HepG2 (cell line): Measurements from ENCODE around the gene MCM8. TPM values are rescaled to one million over a fixed set of nuclear protein-coding genes. Genes with fewer than 3 reads are reported as not detected.
A peak's percentile ranks its signal among the peaks of the same experiment; 100 is the strongest.

Experiments
- HOXA3 ChIP-seq: sonication (generic); formaldehyde crosslinking; IDR thresholded peaks from 2 replicates; pipeline ENCODE4 v1.5.0; 2020; ENCODE audit warnings: missing genetic modification reagents
- NCOA5 ChIP-seq: sonication (generic); formaldehyde crosslinking; IDR thresholded peaks from 2 replicates; pipeline ENCODE4 v1.4.0; 2020; ENCODE audit warnings: missing genetic modification reagents
- POLR2G ChIP-seq: fragments of 200-400 bp; formaldehyde crosslinking; IDR thresholded peaks from 2 replicates; pipeline ENCODE4 v1.6.1; 2018; ENCODE audit warnings: mild to moderate bottlenecking, low read depth, low read length, moderate library complexity
- PRPF4 ChIP-seq: fragments of 200-400 bp; formaldehyde crosslinking; IDR thresholded peaks from 2 replicates; pipeline ENCODE4 v1.6.1; 2016; ENCODE audit warnings: low read length, low read depth; ENCODE audit not compliant: poor library complexity, severe bottlenecking
- ZFY ChIP-seq: sonication (generic); formaldehyde crosslinking; IDR thresholded peaks from 2 replicates; pipeline ENCODE4 v1.4.0; 2020; ENCODE audit warnings: missing genetic modification reagents
- polyA plus RNA-seq, 8 experiments: library from polyadenylated mRNA; depleted of rRNA in 3 of 8; stranded (reverse) in 7 of 8; unstranded in 1 of 8; fragments of >200 nt; fragmentation: Illumina TruSeq in 4 of 8; extraction: Trizol in 4 of 8; gene quantifications; 2 replicates each; pipeline versions ENCODE4 v1.2.1 to v1.2.3, GENCODE V29; 2011 to 2016; ENCODE audit warnings: low read depth in 4 of 8, missing spikeins in 1 of 8, mixed read lengths in 1 of 8; ENCODE audit not compliant: insufficient read depth in 1 of 8
- total RNA-seq, 5 experiments: library from RNA; depleted of rRNA; stranded (reverse); fragments of >200 nt; fragmentation: Illumina TruSeq; extraction: Trizol; gene quantifications; 2 replicates each; pipeline ENCODE4 v1.2.3, GENCODE V29; 2016; ENCODE audit warnings: low read depth in 1 of 5
- TF ChIP-seq, protein P1 (sequence below): sonication (generic); formaldehyde crosslinking; IDR thresholded peaks from 2 replicates; pipeline ENCODE4 v1.4.0; 2020; ENCODE audit warnings: mild to moderate bottlenecking, missing genetic modification reagents
- TF ChIP-seq, protein P2 (sequence below): sonication (generic); formaldehyde crosslinking; IDR thresholded peaks from 2 replicates; pipeline ENCODE4 v1.4.0; 2020; ENCODE audit warnings: mild to moderate bottlenecking, missing genetic modification reagents

MCM8 gene
- total and polyA plus RNA-seq, 2 of the 13 experiments (the other 11 are each of a cell fraction or from before 2014, with no cell fraction given): 11.5 to 59.3 TPM

- TF ChIP-seq HOXA3 (CRISPR knock-in tag): 0 out of 2 replicates have a peak, but pooled peaks have one; percentile 15
- TF ChIP-seq NCOA5: 0 out of 2 replicates have a peak, but pooled peaks have one; percentile 6
- TF ChIP-seq, protein P1, sequence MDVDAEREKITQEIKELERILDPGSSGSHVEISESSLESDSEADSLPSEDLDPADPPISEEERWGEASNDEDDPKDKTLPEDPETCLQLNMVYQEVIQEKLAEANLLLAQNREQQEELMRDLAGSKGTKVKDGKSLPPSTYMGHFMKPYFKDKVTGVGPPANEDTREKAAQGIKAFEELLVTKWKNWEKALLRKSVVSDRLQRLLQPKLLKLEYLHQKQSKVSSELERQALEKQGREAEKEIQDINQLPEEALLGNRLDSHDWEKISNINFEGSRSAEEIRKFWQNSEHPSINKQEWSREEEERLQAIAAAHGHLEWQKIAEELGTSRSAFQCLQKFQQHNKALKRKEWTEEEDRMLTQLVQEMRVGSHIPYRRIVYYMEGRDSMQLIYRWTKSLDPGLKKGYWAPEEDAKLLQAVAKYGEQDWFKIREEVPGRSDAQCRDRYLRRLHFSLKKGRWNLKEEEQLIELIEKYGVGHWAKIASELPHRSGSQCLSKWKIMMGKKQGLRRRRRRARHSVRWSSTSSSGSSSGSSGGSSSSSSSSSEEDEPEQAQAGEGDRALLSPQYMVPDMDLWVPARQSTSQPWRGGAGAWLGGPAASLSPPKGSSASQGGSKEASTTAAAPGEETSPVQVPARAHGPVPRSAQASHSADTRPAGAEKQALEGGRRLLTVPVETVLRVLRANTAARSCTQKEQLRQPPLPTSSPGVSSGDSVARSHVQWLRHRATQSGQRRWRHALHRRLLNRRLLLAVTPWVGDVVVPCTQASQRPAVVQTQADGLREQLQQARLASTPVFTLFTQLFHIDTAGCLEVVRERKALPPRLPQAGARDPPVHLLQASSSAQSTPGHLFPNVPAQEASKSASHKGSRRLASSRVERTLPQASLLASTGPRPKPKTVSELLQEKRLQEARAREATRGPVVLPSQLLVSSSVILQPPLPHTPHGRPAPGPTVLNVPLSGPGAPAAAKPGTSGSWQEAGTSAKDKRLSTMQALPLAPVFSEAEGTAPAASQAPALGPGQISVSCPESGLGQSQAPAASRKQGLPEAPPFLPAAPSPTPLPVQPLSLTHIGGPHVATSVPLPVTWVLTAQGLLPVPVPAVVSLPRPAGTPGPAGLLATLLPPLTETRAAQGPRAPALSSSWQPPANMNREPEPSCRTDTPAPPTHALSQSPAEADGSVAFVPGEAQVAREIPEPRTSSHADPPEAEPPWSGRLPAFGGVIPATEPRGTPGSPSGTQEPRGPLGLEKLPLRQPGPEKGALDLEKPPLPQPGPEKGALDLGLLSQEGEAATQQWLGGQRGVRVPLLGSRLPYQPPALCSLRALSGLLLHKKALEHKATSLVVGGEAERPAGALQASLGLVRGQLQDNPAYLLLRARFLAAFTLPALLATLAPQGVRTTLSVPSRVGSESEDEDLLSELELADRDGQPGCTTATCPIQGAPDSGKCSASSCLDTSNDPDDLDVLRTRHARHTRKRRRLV: peak; percentile 41; the same call in 1 of the 2 replicates
- TF ChIP-seq POLR2G: 0 out of 2 replicates have a peak, but pooled peaks have one; percentile 17
- TF ChIP-seq, protein P2, sequence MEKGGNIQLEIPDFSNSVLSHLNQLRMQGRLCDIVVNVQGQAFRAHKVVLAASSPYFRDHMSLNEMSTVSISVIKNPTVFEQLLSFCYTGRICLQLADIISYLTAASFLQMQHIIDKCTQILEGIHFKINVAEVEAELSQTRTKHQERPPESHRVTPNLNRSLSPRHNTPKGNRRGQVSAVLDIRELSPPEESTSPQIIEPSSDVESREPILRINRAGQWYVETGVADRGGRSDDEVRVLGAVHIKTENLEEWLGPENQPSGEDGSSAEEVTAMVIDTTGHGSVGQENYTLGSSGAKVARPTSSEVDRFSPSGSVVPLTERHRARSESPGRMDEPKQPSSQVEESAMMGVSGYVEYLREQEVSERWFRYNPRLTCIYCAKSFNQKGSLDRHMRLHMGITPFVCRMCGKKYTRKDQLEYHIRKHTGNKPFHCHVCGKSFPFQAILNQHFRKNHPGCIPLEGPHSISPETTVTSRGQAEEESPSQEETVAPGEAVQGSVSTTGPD (CRISPR knock-in tag): no peak
- no peak for TF ChIP-seq ZFY
- no peak for TF ChIP-seq PRPF4
Observed at GRCh38 chr20:6007094-6007528, 56.7 kb downstream of the MCM8 start (continued).
